ENCODE measurements around the gene GATC. TPM values are rescaled to one million over a fixed set of nuclear protein-coding genes. Genes with fewer than 3 reads are reported as not detected.

GATC gene
- total RNA-seq, 1 donor from 2014 or later = 18.8 TPM

GRCh38 chr12:120404271-120404670 lies 42.0 kb upstream of the GATC start:
- DNase-seq (ENCODE audit: low spot score) = no peak
- Mint-ChIP-seq H3K27me3 (ENCODE audit: low read depth) (no peaks in the 10 kb centered on the region), H3K27ac (ENCODE audit: unreplicated experiment) (no peak overlapping the region), H3K4me1 (ENCODE audit: low read depth) (peaks cover 12% of the 10 kb centered on the region), H3K36me3 (ENCODE audit: low read depth) (no peaks in the 10 kb centered on the region), H3K9me3 (ENCODE audit: low read depth) (no peaks in the 10 kb centered on the region), H3K4me3 (ENCODE audit: unreplicated experiment) (no peak overlapping the region)
- TF ChIP-seq CTCF (IDR thresholded peaks at IDR 0.05) = no peak

- no peak for TF ChIP-seq CTCF (IDR thresholded peaks at IDR 0.05)
- no peaks in the 10 kb centered on the region for H3K9me3 Mint-ChIP-seq (ENCODE audit: low read depth)
- H3K27ac Mint-ChIP-seq (ENCODE audit: unreplicated experiment) = no peak overlapping the region
- DNase-seq (ENCODE audit: low spot score) = no peak
- H3K36me3 Mint-ChIP-seq (ENCODE audit: low read depth) = no peaks in the 10 kb centered on the region
- no peaks in the 10 kb centered on the region for H3K27me3 Mint-ChIP-seq (ENCODE audit: low read depth)
- peaks cover 6% of the 10 kb centered on the region for H3K4me1 Mint-ChIP-seq (ENCODE audit: low read depth)
- H3K4me3 Mint-ChIP-seq (ENCODE audit: unreplicated experiment) = no peak overlapping the region
Observed at GRCh38 chr12:120406069-120406468, 40.2 kb upstream of the GATC start.

- Mint-ChIP-seq H3K27ac (ENCODE audit: unreplicated experiment) (no peak overlapping the region), H3K27me3 (ENCODE audit: low read depth) (no peaks in the 10 kb centered on the region), H3K36me3 (ENCODE audit: low read depth) (no peaks in the 10 kb centered on the region), H3K4me3 (ENCODE audit: unreplicated experiment) (no peak overlapping the region), H3K4me1 (ENCODE audit: low read depth) (peaks cover 6% of the 10 kb centered on the region), H3K9me3 (ENCODE audit: low read depth) (no peaks in the 10 kb centered on the region)
- TF ChIP-seq CTCF (IDR thresholded peaks at IDR 0.05) = no peak
- no peak for DNase-seq (ENCODE audit: low spot score)
Observed at GRCh38 chr12:120406553-120406952, 39.7 kb upstream of the GATC start.

GRCh38 chr12:120408771-120409170 lies 37.5 kb upstream of the GATC start:
- H3K27me3 Mint-ChIP-seq (ENCODE audit: low read depth) = peaks cover 2% of the 10 kb centered on the region
- H3K36me3 Mint-ChIP-seq (ENCODE audit: low read depth) = no peaks in the 10 kb centered on the region
- no peaks in the 10 kb centered on the region for H3K4me1 Mint-ChIP-seq (ENCODE audit: low read depth)
- no peaks in the 10 kb centered on the region for H3K9me3 Mint-ChIP-seq (ENCODE audit: low read depth)
- H3K4me3 Mint-ChIP-seq (ENCODE audit: unreplicated experiment) = no peak overlapping the region
- no peak overlapping the region for H3K27ac Mint-ChIP-seq (ENCODE audit: unreplicated experiment)
- no peak for TF ChIP-seq CTCF (IDR thresholded peaks at IDR 0.05)
- DNase-seq (ENCODE audit: low spot score) = no peak

- Mint-ChIP-seq H3K4me1 (ENCODE audit: low read depth) (no peaks in the 10 kb centered on the region), H3K9me3 (ENCODE audit: low read depth) (no peaks in the 10 kb centered on the region), H3K4me3 (ENCODE audit: unreplicated experiment) (no peak overlapping the region), H3K27me3 (ENCODE audit: low read depth) (peaks cover 2% of the 10 kb centered on the region), H3K27ac (ENCODE audit: unreplicated experiment) (no peak overlapping the region), H3K36me3 (ENCODE audit: low read depth) (no peaks in the 10 kb centered on the region)
- TF ChIP-seq CTCF (IDR thresholded peaks at IDR 0.05) = no peak
- no peak for DNase-seq (ENCODE audit: low spot score)
Observed at GRCh38 chr12:120412421-120412820, 33.8 kb upstream of the GATC start.

Measured in chondrocyte (in vitro differentiated cells).